ENCODE results near the gene TRNT1.

- TF ChIP-seq TAF1 (IDR thresholded peaks at IDR 0.05; ENCODE audit: low read depth) = no peak
- TF ChIP-seq EP300 (IDR thresholded peaks at IDR 0.05; ENCODE audit: borderline replicate concordance) = no peak
Observed at GRCh38 chr3:3189961-3190360, 63.2 kb downstream of the TRNT1 start.

Data from Ishikawa (cell line).